Activated CD8-positive, alpha-beta memory T cell treated with anti-CD3 and anti-CD28 coated beads, Interleukin-2, amount 50 U/mL, for 48 hours (primary cell): ENCODE measurements around the gene C1orf105.

ENCODE experiments used
- DNase-seq: peaks from one replicate; pipeline ENCODE4 v3.0.0-alpha.2; 2020

C1orf105 gene

DNA sequence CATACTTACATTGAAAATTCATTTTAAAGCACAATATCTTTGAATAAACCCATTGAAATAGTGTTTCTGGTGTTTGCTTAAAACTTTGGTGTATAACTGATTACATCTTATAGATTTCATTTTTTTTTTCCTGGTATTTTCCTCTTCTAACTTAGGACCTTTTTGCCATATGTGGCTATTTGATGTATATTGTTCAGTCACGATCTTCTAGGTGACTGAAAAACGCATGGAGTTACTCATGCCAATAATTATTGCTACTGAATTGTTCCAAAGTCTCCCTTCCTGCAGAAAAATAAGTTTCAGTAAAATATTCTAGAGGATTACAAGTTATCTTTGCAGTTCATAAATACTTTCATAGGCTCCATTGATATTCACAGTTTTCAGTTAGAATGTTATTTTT, 22.9 kb upstream of the C1orf105 start:
- DNase-seq: no peak

DNA sequence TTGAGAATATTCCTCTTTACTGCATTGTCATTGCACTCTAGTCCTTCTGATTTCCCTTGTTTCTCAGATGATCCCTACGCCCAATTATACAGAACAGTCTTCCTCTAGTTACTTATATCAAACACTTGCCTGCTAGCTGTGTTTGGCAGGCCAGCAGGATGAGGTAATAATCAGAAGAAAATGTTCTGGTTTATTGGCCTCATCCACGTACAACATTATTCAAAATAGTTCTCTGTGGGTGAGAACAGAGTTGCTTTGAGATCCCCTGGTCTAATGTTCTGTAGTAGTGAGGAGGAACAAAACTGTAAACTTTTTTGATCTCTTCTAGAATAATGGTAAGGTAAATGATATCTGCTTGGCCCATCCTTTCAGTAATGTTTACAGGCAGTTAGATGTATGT, 22.3 kb upstream of the C1orf105 start:
- no peak for DNase-seq

DNA sequence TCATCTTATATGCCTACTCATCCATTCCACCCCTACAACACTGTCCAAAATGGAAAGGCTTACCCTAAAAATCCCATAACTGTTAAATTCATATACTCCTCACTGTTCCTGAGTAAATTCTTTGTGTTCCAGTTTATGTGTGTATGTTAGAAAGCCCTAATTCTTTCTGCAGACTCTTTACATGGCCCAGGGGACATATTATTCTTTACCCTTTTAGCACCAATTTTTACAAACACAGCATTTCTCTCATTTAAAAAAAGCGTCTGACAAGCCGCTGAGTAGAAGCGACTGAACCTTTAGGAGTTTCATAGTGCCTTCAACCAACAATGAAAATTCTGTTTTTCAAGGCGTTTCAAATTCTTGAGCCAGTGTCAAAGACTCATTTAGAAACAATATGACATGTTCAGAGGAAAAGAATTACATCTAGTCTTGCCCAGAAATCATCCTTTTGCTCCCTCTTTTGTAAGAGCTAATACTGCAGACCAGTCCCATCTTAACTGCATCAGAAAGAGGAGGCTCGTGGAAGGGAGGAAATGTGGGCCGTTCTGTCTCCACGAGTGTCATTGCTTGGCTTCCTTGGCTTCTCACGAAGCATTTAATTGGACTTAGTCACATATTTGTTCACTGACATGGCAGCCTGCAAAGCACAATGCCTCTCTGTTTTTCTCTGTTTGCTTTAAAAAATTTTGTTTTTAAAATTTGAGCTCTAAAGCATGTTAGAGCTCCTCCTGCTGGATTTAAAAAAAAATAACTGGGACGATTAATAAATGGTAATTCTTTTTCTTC, 21.3 kb upstream of the C1orf105 start:
- DNase-seq: no peak

DNA sequence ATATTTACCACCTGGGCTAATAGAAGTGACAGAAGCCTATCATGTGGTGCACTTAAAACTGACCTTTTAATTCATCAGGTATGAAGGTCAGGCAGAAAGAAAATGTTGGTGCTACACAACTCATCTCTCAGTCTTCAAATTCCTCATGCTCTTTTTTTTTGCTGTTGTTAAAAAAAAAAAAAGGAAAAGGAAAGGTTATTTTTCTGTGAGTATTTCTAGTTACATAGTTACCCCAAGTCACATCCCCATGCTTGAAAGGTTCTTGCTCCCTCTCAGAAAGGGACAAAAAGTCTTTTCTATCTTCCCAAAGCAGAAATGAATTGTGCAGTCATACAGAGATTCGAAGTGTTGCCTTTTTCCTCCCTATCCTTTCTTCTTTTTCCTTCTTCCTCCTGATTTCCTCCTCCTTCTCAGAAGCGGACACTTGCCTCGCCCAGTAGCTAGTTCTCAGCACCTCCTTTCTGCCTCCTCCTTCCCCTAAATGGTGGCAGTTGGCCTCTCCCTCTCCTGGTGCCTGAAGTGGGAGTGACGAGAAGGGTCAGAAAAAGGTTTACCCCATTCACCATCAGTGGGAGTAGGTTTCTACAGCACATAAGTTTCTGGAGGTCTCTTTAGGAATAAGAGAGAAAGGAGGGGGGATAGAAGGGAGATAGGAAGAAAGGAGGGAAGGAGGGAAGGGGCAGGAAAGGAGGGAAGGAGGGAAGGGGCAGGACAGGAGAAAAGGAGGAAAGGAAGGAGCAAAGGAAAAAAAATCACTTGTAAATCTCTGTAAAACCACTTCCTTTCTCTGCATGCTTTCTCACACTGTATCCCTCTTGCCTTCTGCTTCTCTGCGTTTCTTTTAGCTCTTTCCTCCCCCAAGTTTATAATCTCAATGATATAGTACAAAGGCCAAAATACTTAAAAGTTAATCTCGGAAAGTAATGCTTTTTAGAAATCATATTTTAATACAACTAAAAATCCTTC, 20.4 kb upstream of the C1orf105 start:
- no peak for DNase-seq

DNA sequence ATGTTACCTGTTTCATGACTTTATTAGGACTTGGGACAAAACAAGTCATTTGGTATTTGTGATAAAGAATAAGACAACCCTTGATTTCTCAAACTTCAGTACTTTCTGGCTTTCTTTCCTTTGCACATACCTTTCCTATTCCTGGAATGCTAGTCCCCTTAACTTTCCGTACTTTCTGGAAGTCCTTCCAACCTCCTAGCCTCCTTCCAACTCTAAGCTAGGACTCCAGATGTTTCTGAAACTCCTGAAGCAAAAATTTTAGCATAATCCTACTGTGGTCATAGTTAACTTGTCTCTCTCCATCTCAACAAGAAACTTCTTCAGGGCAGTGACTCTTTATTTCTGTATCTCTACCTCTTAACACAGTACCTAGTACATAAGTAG, 19.8 kb upstream of the C1orf105 start:
- no peak for DNase-seq

DNA sequence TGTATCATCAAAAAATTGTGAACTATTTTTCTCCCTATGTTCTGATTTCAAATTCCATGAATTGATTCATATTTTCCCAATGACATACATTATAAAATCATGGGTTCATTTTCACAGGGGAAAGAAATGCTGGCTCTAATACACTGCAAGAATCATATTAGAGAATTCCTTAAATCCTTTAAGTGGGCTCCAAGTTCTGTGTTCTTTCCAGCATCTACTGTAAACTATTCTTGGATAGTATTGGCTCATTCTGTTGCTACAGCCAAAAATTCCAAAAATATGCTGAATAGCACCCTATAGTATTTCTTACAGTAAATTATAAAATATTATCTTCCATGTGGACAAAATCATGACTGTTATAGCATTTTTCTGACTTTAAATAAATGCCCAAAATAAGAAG, 19.0 kb upstream of the C1orf105 start:
- no peak for DNase-seq

DNA sequence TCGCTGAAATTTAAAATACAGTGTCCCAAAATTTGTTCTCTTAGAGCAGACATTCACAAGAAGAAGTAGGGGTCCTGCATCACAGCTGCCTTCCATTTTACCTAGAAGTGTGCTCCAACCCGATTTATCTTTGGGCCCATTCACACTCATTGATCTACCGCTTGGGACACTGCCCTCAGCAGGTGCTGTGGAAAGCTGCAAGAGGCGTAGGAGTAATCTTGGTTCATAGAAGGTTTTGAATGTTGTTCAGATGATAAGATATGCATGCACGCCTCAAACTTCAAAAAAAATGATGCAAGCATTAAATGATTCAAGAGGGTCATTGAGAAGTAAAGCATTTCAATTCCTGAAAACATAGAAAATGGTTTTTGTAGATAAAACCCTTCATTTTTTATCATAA, 18.6 kb upstream of the C1orf105 start:
- no peak for DNase-seq

DNA sequence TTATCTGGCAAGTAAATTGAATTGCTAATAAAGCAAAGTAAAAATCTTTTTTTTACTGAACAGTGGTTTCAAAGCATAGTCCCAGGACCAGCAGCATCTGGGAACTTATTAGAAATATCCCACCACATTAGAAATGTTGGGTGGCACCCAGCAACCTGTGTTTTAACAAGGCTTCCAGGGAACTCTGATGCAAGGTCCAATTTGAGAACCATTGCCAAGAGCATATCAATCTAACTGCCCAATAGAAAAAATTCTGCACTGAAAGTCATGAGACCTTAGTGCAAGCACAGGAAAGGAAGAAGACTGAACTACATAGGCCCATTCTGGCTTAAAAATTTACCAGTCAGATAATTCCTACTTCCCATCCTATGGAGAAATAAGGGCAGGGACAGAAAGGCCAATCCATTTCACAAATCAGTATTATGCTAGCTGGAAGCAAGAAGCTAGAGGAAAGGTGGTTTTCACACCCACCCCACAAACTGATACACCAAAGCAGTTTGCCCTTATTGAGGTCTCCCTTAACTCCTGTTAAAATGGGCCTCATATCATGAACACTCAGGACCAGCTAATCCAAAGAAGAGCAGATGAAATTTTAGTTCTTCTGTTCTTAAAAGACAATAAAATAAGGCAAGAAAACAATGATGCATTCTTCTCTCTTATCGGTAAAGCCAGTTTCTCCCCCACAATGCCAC, 17.5 kb upstream of the C1orf105 start:
- no peak for DNase-seq

DNA sequence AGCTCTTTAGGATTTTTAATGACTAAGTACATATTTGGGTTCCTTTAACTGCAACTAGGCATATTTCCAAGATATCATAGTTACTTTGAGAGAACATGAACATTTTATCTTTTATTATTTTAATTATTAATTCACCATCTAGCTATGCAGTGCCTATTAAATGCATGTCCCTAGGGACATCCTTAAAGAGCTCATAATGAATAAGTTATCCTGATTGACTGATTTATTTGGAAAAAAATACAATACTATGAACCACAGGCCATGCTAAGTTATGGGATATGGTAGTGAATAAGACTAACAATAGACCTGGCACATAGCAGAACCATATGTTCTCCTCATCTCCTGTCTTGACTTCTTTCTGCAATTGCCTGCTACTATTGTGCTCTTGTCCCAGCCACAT, 16.4 kb upstream of the C1orf105 start:
- no peak for DNase-seq

DNA sequence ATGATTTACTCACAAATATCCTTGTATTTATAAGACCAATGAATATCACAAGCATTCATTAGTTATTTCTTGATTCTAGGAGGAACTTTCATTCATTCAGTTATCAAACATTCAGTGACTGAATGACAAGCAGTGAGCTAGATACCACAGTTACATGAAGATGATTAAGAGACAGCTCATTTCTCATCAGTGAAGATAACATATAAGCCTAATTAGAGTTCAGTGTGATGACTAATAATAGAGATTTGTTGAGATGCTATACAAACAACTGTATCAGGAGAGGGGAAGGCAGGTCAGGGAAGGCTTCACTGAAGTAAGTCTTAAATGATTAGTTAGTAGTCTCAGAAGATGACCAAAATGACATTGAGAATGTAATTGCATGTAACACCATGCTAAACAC, 14.6 kb upstream of the C1orf105 start:
- DNase-seq: no peak

DNA sequence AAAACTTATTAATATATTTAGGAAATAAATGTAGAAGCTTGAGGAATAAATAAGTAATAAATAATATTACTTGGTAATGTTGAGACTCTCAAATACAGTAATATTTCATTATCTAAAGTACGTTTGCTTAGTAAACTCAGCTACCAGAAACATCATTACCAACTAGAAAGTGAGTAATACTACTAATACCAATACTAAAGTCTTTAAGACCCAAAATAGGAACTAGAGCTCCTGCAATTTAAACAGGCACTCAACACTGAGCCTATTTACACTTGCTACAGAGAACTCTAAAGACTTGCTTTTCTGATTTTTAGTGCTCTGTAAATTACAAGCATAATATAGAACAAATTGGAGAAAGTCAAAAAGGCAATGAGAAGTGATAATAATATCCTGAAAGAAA, 13.5 kb upstream of the C1orf105 start:
- DNase-seq: no peak

DNA sequence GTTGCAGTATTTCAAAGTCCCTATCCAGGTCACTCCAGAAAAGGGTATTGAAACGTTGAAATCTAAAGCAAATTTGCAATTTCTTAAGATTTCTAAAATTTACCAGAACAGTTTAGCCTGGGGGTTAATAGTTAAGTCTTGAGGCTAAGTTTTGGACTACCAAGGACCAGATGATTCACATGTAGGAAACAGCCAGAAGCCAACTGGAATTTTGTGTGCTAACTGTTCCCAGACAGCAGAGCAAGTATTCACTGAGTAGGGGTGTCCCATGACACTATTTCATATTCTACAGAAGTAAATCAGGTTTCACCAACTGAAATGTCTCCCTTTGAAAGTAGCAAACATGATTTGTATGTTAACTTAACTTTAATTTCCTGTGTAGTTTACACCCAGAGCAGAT, 11.5 kb upstream of the C1orf105 start:
- no peak for DNase-seq

DNA sequence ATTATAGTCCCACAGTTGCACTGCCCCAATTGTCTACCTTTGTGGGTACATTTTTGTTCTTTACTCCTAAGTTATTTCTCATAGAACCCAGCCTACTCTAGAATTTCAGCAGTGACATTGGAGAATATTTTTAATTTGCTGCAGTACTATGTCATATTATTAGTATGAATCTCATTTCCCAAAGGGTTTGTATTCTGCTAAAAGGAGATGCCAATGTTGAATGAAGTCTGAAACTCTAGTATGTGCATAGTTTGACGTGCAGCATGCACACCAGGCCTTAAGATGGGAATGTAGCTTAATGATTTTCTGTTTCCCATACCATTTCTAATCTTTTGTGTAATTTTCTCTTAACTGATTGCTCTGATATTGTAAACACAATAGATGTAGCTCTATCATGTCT, 10.5 kb upstream of the C1orf105 start:
- no peak for DNase-seq

DNA sequence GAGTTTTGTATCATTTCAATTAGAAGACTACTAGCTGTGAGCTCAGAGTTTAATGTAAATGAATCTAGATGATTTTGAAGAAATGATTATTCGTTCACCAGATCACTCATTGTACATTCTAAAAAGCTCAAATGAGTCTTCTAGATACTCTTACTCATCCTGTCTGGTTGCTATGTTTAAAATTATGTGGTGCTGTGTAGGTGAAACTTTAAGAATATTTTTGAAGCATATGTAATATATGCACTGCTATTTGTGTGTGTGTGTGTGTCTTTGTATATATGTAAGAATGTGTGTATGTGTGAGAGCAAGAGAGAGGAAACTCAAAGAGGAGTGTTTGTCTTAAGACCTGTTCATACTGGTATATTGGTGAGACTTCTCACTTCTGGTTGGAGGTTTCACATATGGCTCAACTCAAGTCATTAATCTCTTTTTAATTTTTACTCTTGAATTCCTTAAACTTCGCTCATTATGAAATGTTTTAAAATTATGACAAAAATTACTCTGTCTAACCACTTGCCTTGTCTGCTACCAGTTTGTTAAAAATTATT, 8.6 kb upstream of the C1orf105 start:
- DNase-seq: no peak

DNA sequence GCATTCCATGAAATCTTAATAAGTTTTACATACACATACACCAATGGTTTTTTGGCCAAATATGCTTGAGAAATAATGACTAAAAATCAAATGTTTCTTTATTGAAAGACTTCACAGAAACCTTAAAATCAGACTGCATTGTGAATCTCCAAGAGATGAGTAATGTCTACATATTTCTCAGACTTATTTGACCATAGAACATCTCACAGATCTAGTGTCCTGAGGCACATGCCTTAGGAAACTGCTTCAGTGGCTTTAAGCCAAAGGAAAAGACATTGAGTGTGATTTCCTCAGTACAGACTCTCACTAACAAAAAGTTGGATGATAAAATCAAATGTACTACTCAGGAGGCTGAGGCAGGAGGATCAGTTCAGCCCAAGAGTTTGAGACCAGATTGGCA, 6.2 kb upstream of the C1orf105 start:
- DNase-seq: no peak

DNA sequence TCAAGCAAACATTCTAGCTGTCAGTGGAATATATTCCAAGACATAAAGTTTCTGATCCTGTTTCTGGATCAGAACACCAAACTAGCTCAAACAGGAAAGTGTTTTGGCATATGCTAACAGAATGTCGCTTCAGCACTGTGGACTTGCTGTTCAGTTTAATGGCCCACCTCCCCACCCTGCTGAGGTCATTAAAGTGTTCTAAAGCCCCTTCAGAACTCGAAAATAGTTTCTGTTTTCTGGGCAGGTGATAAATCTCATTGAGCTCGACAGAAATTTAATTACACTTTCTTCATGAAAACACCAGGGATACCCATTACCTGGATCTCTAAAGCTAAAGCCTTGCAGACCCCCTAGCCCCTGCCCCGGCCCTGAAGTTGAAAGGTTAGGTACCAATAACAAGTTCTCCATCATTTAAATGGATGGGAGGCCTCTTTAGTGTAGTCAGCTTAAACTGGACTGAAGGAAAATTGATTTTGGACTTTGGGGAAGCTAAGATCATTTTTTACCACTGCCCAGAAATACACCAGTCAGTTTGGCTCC, 3.9 kb upstream of the C1orf105 start:
- DNase-seq: no peak

DNA sequence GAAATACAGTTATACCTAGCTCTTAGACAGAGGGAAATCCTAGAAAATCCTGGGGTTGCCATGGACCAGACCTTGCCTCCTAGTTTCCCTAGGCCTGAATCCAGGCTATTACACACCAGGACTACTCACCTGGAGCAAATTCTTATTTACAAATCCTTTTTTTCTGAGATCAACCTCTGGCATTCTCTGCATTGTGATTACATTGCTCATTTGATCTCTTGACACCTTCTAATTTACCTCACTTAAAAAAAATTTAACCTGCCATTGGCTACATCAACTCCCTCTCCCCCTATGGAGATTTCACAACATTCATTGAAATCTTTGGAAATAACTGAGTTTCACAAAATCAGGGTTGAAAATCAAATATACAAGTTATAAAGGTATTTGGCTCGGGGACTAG, 2.9 kb upstream of the C1orf105 start:
- DNase-seq: no peak

DNA sequence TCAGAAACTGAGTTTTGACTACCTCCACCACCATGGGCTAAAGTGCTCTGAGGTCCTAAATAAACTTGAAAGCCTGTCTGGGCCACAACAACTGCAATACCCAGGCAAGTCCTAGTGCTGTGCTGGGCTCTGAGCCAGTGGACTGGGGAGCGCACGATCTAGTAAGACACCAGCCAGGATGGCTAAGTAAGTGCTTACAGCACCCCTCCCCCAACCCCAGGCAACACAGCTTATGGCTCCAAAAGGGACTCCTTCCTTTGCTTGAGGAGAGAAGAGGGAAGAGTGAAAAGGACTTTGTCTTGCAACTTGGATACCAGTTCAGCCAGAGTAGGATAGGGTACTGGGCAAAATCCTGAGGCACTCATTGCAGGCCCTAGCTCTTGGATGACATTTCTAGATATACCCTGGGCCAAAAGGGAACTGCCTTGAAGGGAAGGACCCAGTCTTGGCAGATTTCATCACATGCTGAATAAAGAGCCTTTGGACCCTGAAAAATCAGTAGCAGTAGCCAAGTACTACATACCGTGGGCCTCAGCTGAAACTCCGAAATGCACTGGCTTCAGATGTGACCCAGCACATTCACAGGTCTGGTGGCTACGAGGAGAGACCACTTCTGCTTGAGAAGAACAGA, 1.6 kb downstream of the C1orf105 start:
- no peak for DNase-seq

DNA sequence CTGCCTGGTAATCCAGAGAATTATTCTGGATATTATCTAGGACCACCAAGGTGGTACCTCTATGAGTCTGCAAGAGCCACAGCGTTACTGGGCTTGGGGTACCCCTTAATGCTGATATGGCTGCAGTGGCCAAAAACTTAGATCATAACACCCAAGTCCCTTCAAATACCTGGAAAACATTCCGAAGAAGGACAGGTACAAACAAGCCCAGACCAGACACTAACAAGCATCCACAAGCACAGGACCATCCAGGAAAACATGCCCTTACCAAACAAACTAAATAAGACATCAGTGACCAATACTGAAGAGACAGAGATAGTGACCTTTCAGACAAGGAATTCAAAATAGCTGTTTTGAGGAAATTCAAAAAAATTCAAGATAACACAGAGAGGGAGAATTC, 2.9 kb downstream of the C1orf105 start:
- DNase-seq: no peak

DNA sequence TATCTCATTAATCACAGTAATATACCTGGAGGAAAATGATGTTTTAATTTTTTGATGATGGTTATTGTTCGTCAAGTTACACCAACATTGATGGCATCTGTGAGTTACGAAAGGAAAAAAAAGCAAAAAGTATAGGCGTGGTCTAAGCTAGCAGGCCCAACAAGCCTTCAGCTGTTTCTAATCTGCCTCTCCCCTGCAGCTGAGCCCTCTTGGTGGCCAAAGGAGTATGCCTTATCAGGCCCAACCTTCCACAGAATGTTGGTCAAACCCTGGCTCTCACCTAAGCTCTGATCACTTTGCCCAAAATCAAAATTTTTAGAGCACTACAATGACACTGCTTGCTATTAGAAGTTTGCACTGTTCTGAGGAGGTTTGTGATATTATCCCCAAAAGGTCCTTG, 4.9 kb downstream of the C1orf105 start:
- DNase-seq: no peak

DNA sequence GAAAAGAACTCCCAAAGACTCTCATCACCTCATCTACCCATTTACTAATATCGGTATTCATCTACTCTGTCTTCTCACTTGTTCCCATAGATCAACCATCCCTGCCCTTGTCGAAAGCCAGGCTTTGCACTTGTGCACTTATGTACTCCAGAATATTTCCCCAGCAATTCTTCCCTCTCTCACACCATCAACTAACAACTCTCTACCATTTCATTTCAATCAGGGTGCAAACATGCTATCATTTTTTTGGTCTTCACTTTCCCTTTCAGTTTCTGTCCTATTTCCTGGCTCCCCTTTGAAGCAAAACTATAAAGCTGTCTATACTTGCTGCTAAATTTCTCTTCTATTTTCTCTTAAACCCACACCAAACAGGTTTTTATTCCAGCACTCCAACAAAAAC, 6.7 kb downstream of the C1orf105 start:
- no peak for DNase-seq

DNA sequence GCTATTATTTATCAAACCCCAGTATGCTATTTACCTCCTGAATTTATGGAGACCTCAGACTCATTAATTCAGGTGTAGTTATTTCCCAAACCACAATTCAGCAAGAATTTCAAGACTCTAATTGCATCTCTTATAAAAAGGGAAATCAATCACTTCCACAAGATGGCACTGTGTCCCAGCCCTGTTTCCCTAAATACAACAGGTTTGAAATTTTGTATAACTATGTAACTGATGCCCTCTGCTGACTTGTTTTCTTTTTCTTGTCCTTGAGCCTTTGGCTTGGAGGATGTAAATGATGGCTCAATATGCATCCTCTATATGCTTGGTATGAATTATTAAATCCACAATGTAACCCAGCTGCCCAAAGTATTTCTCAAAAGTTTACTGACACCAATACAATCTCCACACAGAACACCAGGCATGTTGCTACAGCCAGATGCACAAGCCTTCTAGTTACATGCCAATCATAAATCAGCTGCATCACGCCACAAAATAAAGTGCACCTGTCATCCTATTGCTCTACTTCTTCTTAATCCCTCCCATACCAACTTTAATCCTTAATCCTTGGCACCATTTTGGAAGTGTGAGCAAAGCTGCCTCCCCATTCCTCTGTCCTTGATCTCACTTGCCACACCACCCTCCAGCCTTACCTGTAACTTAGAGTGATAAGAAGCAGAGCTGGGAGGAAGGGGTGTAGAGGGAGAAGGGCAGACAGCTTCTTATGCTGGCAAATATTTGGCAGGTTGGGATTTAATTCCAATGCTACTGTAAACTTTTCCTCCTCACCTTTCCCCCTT, 9.0 kb downstream of the C1orf105 start:
- no peak for DNase-seq
